ENCODE results near the gene SCUBE1. TPM values are rescaled to one million over a fixed set of nuclear protein-coding genes. Genes with fewer than 3 reads are reported as not detected.

The SCUBE1 gene
- total RNA-seq, 4 donors from 2014 or later = 0.28 to 3.7 (median 1.7) TPM

DNA sequence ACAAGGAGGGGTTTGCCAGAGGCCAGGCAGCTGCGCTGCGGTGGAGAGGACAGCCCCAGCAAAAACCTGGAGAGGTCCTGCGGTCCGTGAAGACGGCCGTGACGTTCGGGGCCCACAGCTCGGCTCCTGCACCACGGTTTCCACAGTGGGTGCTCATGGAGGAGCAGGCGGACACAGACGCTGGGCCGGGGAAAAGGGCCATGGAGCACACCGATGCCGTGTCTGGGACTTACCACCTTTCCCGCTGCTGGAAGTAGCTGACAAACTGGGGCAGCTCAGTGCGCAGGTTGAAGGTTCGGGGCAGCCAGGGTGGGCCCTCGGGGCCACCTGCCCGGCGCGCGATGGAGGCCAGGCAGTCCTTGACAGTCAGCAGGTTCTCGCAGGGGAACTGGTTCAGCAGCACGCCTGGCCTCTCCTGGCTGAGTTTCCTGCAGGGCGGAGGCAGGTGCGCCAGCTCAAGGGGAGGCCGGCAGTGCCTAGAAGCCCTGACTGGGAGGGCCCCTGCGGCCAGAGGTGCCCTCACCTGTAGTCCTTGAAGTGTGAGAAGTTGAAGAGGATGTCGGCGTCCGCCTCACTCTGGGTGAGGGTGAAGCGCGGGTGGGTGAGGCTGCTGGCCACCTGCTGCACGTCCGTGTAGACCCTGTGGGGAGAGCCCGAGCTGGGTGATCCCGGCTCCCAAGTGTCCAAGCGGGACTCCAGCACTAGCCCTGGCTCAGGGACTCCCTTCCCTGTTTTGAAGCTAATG is 169.0 kb downstream of the SCUBE1 start:
- ATAC-seq (ENCODE audit: low FRiP score) = no peak
- no peak for DNase-seq (ENCODE audit: low spot score)
- TF ChIP-seq CTCF (IDR thresholded peaks at IDR 0.05) = no peak

DNA sequence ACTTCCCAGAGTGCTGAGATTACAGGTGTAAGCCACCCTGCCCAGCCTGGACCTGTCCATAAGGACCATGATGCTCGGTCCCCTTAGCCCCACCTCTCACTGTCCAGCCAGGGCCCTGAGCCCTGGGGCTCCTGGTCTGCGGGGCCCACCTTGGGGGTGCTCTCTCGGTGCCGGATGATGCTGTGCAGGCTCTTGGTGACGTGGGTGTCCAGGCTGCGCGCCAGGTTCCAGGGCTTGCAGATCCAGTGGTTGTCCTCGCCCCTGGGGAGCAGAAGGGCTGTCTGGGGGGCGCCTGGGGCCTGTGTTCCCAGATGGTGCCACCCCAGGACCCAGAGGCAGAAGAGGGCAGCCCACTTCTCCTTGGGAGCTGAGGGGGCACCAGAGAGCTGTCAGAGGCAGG is 169.6 kb downstream of the SCUBE1 start:
- DNase-seq (ENCODE audit: low spot score) = no peak
- TF ChIP-seq CTCF (IDR thresholded peaks at IDR 0.05) = no peak
- ATAC-seq (ENCODE audit: low FRiP score) = no peak

DNA sequence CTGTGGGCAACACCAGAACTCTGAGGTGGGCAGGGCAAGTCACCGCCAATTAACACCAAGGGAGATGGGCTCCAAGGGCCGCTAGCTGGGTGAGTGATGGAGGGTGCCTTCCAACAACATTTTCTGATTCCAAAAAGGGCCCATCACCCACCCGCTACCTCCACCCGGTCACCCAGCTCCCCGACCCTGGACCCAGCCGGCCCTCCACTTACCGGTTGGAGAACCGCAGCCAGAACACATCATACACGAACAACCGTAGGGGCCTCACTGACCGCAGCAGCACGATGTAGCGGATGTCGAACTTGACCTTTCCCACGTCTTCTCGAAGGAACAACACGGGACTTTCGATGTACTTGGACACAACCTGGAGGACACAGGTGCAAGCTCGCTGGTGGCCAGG is 171.0 kb downstream of the SCUBE1 start:
- ATAC-seq (ENCODE audit: low FRiP score) (no peak), DNase-seq (ENCODE audit: low spot score) (no peak)
- TF ChIP-seq CTCF (IDR thresholded peaks at IDR 0.05) = no peak

- ATAC-seq (ENCODE audit: low FRiP score) (no peak), DNase-seq (ENCODE audit: low spot score) (no peak)
- no peak for TF ChIP-seq CTCF (IDR thresholded peaks at IDR 0.05)
Measured at GRCh38 chr22:43171607-43172006, 171.6 kb downstream of the SCUBE1 start.

- no peak for ATAC-seq (ENCODE audit: low FRiP score)
- DNase-seq (ENCODE audit: low spot score) = no peak
- no peak for TF ChIP-seq CTCF (IDR thresholded peaks at IDR 0.05)
Measured at GRCh38 chr22:43171019-43171491, 172.1 kb downstream of the SCUBE1 start.

DNA sequence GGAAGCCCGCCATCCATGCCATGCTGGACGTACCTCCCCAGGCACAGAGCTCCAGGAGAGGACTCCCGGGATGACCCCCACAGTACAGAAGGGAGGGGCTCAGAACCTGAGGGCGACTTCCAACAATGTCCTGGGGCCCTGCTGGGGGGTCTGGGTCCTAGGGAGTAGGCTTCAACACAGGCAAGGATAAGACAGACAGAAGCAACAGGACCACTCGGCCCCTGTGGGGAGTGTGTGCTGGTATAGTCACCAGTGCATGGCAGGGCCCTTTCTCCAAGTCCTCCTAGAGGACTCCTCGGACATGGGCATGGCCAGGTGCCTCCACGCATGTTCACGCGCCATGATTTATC is 173.1 kb downstream of the SCUBE1 start:
- DNase-seq (ENCODE audit: low spot score) = no peak
- no peak for TF ChIP-seq CTCF (IDR thresholded peaks at IDR 0.05)
- ATAC-seq (ENCODE audit: low FRiP score) = no peak

Measured in omental fat pad (tissue), 4 donors.